GM12873 (cell line): ENCODE measurements around the gene DNAH7.

Experiments
- CTCF ChIP-seq: IDR thresholded peaks from 2 replicates; pipeline ENCODE4 v1.5.1; 2012; ENCODE audit warnings: low read depth, mild to moderate bottlenecking, moderate library complexity, low read length, control low read depth; ENCODE audit not compliant: insufficient read depth; ENCODE audit errors: missing control alignments

DNAH7 gene

GRCh38 chr2:196046123-196046917, 22.3 kb downstream of the DNAH7 start:
- TF ChIP-seq CTCF, result no peak

- no peak for TF ChIP-seq CTCF
Measured at GRCh38 chr2:196041786-196042185, 26.9 kb downstream of the DNAH7 start.

- TF ChIP-seq CTCF, result no peak
Measured at GRCh38 chr2:196040218-196040617, 28.4 kb downstream of the DNAH7 start.

GRCh38 chr2:196036442-196036841, 32.2 kb downstream of the DNAH7 start:
- TF ChIP-seq CTCF, result no peak

GRCh38 chr2:196018037-196018436, 50.6 kb downstream of the DNAH7 start:
- no peak for TF ChIP-seq CTCF

- no peak for TF ChIP-seq CTCF
Measured at GRCh38 chr2:196012314-196012713, 56.3 kb downstream of the DNAH7 start.

- no peak for TF ChIP-seq CTCF
Measured at GRCh38 chr2:196000551-196000950, 68.1 kb downstream of the DNAH7 start.
